ENCODE measurements around the gene CMBL. TPM values are rescaled to one million over a fixed set of nuclear protein-coding genes. Genes with fewer than 3 reads are reported as not detected.
A peak's percentile ranks its signal among the peaks of the same experiment; 100 is the strongest.

Gene CMBL
- total RNA-seq, 4 donors from 2014 or later = 17.3 to 166 (median 120) TPM

GRCh38 chr5:10246761-10247160 lies 60.9 kb downstream of the CMBL start:
- H3K27me3 ChIP-seq = no peaks in the 10 kb centered on the region
- H3K27ac ChIP-seq = no peak overlapping the region
- no peaks in the 10 kb centered on the region for H3K9me3 ChIP-seq
- peaks cover 0 to 18% (median 9%) of the 10 kb centered on the region in 4 donors for H3K4me1 ChIP-seq
- DNase-seq = no peak
- no peak overlapping the region for H3K4me3 ChIP-seq
- TF ChIP-seq, protein P1, sequence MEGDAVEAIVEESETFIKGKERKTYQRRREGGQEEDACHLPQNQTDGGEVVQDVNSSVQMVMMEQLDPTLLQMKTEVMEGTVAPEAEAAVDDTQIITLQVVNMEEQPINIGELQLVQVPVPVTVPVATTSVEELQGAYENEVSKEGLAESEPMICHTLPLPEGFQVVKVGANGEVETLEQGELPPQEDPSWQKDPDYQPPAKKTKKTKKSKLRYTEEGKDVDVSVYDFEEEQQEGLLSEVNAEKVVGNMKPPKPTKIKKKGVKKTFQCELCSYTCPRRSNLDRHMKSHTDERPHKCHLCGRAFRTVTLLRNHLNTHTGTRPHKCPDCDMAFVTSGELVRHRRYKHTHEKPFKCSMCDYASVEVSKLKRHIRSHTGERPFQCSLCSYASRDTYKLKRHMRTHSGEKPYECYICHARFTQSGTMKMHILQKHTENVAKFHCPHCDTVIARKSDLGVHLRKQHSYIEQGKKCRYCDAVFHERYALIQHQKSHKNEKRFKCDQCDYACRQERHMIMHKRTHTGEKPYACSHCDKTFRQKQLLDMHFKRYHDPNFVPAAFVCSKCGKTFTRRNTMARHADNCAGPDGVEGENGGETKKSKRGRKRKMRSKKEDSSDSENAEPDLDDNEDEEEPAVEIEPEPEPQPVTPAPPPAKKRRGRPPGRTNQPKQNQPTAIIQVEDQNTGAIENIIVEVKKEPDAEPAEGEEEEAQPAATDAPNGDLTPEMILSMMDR (IDR thresholded peaks at IDR 0.05) = no peak
- TF ChIP-seq POLR2A (IDR thresholded peaks at IDR 0.05) = no peak
- no peaks in the 10 kb centered on the region for H3K36me3 ChIP-seq

- Histone ChIP-seq H3K4me3 (no peak overlapping the region), H3K27ac (no peak overlapping the region), H3K36me3 (no peaks in the 10 kb centered on the region), H3K9me3 (no peaks in the 10 kb centered on the region), H3K27me3 (no peaks in the 10 kb centered on the region), H3K4me1 (peaks cover 0 to 9% (median 2%) of the 10 kb centered on the region in 4 donors)
- TF ChIP-seq, protein P1 (IDR thresholded peaks at IDR 0.05) = no peak
- TF ChIP-seq POLR2A (IDR thresholded peaks at IDR 0.05) = no peak
- no peak for DNase-seq
Measured at GRCh38 chr5:10244342-10244944, 63.3 kb downstream of the CMBL start.

DNA sequence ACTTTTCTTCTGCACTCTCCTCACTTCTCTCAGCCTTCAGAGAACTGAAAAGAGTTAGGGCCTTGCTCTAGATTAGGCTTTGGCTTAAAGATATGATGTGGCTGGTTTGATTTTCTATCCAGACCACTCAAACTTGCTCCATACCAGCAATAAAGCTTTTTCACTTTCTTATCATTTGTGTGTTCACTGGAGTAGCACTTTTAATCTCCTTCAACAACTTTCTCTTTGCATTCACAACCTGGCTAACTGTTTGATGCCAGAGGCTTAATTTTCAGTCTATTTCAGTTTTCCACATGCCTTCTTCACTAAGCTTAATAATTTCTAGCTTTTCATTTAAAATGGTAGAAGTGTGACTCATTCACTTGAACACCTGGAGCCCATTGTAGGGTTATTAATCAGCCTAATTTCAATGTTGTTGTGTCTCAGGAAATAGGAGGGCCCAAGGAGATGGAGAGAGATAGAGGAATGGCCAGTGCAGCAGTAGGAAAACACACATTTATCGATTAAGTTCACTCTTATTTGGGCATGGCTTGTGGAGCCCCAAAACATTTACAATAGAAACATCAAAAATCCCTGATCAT lies 64.0 kb downstream of the CMBL start:
- Histone ChIP-seq H3K36me3 (no peaks in the 10 kb centered on the region), H3K4me1 (peaks cover 0 to 5% (median under 1%) of the 10 kb centered on the region in 4 donors), H3K4me3 (no peak overlapping the region), H3K9me3 (no peaks in the 10 kb centered on the region), H3K27me3 (no peaks in the 10 kb centered on the region), H3K27ac (no peak overlapping the region)
- TF ChIP-seq, protein P1 (IDR thresholded peaks at IDR 0.05) = no peak
- TF ChIP-seq POLR2A (IDR thresholded peaks at IDR 0.05) = no peak
- no peak for DNase-seq

GRCh38 chr5:10235350-10235749 lies 72.4 kb downstream of the CMBL start:
- TF ChIP-seq POLR2A (IDR thresholded peaks at IDR 0.05) = no peak
- TF ChIP-seq, protein P1 (IDR thresholded peaks at IDR 0.05) = no peak
- Histone ChIP-seq H3K9me3 (no peaks in the 10 kb centered on the region), H3K36me3 (peaks cover 0 to 16% (median 0%) of the 10 kb centered on the region in 3 donors), H3K4me1 (no peaks in the 10 kb centered on the region), H3K4me3 (no peak overlapping the region), H3K27me3 (no peaks in the 10 kb centered on the region), H3K27ac (no peak overlapping the region)
- DNase-seq = no peak

- DNase-seq = no peak
- TF ChIP-seq, protein P1 (IDR thresholded peaks at IDR 0.05) = peak in 2 of 6 experiments; percentile 21 to 23
- no peak for TF ChIP-seq POLR2A (IDR thresholded peaks at IDR 0.05)
- Histone ChIP-seq H3K4me1 (no peaks in the 10 kb centered on the region), H3K27me3 (no peaks in the 10 kb centered on the region), H3K9me3 (no peaks in the 10 kb centered on the region), H3K4me3 (no peak overlapping the region), H3K36me3 (peaks cover 0 to 16% (median 0%) of the 10 kb centered on the region in 3 donors), H3K27ac (no peak overlapping the region)
Measured at GRCh38 chr5:10233505-10233904, 74.2 kb downstream of the CMBL start.

All from Peyer's patch (tissue), 4 donors.